GM21367 (cell line): ENCODE data around the gene CRKL.
"Not testable (repeated sequence)": the region's sequence is repeated elsewhere in the genome, so short reads cannot be mapped to it uniquely, and the experiment has no call there.

Experiments used
- ATAC-seq: cut with Tn5 transposase; IDR thresholded peaks from one replicate; pipeline ENCODE4 v1.9.1; 2021; ENCODE audit not compliant: unreplicated experiment

The CRKL gene

DNA sequence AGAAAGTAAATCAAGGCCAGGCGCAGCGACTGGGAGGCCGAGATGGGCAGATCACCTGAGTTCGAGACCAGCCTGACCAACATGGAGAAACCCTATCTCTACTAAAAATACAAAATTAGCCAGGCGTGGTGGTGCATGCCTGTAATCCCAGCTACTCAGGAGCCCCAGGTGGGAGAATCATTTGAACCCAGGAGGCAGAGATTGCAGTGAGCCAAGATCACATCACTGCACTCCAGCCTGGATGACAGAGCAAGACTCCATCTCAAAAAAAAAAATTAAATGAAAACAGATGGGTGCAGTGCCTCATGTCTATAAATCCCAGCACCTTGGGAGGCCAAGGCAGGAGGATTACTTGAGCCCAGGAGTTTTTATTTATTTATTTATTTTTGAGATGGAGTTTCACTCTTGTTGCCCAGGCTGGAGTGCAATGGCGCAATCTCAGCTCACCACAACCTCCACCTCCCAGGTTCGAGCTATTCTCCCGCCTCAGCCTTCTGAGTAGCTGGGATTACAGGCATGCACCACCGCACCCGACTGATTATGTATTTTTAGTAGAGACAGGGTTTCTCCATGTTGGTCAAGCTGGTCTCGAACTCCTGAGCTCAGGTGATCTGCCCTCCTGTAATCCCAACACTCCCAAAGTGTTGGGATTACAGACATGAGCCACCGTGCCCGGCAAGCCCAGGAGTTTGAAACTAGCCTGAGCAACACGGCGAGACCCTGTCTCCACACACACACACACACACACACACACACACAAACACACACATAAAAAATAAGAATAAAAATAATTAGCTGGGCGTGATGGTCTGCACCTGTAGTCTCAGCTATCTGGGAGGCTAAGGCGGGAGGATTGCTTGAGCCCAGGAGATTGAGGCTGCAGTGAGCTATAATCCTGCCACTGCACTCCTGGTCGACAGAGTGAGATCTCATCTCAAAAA, 15.8 kb upstream of the CRKL start:
- ATAC-seq, result not testable (repeated sequence)

DNA sequence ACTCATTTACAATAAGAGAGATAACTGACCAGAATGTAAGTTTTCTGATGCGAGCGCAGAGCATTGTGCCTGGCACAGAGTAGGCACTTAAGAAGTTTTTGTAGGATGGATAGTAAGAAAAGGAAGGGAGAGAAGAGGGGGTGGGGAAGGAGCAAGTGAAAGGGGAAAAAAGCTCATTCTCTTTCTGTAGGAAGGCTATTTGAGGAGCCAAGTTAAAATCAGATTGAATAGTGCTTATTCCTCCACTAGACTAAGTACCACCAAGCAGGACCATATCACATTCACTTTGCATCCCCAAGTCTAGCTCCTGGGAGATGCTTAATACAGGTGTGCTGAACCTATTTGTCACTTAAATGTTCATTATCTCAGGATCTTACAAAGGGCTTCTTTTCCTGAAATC, 14.1 kb upstream of the CRKL start:
- ATAC-seq, result no peak

DNA sequence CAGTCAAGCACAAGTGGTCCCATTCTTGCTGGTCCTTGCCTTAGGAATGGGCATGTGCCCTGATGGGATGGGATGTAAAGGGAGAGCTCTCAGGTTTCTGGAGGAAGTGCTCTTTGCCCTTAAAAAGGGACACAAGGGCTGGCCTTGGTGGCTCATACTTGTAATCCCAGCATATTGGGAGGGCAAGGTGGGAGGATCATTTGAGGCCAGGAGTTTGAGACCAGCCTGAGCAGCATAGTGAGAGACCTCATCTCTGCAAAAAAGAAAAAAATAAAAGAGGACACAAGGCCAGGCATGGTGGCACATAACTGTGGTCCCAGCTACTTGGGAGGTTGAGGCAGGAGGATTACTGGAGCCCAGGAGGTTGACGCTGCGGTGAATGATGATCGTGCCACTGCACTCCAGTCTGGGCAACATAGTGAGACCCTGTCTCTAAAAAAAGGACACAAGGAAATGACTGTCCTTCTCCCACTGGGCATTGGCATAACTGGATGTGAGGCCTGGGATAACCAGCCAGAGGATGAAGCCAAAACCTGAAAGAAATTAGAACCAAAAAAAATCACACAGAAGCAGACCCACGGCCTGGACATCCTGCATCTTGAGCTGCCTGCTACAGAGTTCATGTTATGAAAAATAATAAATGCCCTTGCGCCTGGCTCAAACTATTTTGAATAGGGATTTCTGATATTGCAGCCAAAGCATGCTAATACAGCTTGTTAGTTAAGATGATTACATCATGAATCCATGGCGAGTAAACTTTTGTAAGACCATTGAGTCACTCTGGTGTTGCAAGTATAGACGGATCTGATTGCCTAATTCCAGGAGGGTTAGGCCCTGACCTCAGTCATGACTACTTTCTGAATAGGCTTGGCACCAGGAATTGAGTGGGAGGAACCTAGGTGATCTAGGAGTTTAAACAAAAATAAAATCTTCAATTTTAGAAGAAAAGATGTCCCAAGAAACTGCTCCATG, 12.9 kb upstream of the CRKL start:
- ATAC-seq, result no peak

DNA sequence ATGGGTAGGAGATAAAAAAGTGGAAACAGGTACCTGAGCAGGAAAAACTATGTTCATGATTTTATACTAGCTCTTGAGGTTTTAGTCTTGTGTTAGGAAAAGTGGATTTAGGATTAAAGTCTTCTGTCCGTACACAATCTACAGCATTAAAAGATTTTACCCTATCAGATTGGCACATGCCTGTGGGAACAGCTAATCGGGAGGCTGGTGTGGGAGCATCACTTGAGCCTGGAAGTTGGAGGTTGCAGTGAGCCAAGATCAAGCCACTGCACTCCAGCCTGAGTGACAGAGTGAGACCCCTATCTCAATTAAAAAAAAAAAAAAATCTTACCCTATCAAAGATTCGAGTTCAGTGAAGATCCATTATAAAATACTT, 12.2 kb upstream of the CRKL start:
- ATAC-seq, result no peak

DNA sequence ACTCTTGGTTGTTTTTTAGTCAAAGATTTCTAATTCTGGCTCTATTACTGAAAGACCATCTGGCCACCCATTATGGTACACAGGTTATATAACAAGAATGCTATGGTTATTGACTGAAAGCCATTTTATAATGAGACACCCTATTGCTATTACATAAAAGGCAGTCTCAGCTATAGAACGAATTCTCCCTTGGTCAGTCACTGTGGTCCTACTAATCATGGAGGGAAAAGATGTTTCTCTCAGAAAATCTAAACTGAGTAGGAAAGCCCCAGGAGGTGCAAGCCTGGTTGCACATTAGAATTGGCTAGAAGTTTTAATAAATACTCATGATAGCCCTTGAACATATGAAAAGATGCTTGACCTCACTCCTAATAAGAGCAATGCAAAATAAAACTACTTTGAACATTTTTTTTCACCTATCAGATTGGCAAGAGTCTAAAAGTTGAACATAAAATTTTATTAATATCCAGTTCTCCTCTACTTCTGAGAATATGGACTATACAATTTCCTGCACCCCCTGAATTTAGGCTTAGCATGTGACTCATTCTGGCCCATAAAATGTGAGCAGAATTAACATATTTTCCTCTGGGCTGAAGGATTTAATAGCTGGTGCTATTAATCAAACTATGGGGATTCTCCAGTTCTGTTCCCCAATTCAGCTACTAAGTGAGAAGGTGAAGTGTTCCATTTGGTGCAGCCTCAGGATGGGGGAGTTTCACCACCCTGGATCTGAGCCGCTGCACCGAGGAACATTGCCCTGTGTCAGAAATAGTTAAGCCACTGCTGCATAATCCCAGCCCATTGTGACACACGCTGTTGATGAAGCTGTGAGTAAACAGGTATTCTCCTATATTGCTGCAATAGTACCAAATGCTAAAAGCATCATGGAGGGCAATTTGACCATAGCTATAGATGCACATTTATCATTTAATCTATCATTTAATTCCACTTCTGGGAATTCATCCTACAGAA, 11.5 kb upstream of the CRKL start:
- ATAC-seq, result no peak

DNA sequence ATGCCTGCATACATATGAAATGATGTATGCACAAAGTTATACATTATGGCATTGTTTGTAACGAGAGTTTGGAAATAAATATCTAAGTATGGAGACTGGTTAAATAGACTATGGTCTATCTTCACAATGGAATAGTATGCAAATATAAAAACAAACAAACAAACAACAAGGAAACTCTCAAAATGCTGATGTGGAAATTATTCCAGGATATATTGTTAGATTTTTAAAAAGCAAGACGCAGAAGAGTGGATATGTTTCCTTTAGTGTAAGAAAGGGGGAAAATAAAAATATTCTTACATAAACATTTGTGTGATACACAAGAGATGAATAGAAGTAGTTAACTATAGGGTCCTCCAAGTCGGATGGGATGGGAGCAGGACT, 10.8 kb upstream of the CRKL start:
- no peak for ATAC-seq

DNA sequence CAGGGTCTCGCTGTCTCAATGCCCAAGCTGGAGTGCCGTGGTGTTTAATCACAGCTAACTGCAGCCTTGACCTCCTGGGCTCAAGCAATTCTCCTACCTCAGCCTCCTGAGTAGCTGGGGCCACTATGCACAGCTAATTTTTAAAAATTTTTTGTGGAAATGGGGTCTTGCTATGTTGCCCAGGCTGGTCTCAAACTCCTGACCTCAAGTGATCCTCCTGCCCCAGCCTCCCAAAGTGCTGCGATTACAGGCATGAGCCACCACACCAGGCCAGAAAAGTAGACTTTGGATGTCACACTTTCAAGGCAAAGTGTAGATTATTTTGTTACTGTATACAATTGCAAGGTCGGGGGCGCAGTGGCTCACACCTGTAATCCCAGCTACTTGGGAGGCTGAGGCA, 8.5 kb upstream of the CRKL start:
- not testable (repeated sequence) for ATAC-seq

DNA sequence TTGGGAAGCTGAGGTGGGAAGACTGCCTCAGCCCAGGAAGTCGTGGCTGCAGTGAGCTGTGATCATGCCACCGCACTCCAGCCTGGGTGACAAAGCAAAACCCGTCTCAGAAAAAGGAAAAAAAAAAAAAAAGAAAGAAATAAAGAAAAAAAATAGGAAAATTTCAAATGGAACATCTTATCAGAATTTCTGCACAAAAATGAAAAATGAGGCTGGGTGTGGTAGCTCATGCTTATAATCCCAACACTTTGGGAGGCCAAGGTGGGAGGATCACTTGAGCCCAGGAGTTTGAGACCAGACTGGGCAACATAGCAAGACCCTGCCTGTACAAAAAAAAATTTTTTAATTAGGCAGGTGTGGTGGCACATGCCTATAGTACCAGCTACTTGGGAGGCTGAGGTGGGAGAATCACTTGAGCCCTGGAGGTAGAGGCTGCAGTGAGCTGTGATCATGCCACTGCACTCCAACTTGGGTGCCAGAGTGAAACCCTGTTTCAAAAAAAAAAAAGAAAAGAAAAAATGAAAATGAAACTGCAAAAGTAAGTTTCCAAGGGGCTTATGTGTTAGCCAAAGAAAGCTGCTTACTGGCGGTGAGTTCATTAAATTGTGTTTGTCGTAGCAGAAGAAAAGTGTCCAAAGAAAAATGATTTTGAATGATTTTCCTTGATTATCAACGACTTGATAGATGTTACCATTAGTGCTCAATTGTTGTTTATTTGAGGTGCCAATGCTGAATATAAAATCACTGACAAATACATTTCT, 7.5 kb upstream of the CRKL start:
- no peak for ATAC-seq

DNA sequence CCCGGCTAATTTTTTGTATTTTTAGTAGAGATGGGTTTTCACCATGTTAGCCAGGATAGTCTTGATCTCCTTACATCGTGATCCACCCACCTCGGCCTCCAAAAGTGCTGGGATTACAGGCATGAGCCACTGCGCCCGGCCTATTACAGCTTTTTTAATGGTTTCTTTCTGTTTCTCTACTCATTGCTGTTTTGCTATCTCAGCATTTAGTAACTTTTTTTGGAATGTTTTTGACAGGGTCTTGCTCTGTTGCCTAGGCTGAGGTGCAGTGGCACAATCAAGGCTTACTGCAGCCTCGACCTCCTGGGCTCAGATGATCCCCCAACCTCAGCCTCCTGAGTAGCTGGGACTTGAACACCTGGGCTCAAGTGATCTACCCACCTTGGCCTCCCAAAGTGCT, 4.7 kb upstream of the CRKL start:
- no peak for ATAC-seq

DNA sequence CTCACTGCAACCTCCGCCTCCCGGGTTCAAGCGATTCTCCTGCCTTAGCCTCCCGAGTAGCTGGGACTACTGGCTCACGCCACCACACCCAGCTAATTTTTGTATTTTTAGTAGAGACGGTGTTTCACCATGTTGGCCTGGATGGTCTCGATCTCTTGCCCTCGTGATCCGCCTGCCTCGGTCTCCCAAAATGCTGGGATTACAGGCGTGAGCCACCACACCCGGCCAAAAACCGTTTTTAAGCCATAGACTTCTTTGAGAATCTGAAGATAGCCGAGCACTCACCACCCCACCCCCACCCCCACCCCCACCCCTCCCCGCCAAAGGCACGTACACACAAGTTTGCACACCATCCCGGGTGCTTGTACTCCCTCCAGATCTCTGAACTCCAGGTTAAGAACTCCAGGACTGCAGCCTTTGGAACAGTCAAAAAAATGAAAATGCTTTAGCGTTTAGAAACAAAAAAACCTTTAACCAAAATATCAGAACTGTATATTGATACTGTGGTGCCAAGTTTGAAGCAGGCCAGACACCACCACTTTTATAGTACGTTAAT, 1.5 kb downstream of the CRKL start:
- ATAC-seq, result no peak

DNA sequence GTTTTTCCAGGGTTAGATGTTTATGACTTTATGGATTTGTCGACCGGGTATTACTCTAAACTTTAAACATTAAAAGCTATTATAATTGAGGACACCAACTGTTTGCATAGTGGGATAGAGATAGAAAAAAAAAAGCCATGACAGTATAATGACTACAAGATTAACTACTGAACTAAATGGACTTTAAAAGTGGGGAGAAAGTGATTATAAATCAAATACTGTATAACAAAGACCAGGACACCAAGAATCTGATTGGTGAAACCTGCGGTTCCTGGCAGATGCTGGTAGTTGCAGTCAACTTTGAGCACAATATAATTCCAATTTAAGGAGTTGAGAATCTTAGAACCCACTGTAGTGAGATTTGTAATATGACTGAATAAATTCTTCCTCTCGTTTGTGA, 2.5 kb downstream of the CRKL start:
- ATAC-seq, result no peak

DNA sequence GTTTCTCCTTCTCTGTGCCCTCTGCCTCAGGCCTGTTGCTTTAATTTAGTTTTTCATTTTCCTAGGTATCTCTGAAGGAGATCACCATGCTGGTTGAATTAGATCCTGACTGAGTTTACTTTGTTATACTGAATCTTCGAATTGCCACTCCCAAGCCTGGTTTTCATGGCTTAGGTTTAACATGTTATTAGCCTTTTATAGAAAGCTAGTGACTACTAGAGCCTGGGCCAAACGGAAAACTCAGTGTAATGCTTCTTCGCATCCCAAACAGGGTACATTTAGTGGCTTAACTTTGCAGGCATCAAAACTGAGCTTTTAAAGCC, 3.6 kb downstream of the CRKL start:
- ATAC-seq, result no peak

DNA sequence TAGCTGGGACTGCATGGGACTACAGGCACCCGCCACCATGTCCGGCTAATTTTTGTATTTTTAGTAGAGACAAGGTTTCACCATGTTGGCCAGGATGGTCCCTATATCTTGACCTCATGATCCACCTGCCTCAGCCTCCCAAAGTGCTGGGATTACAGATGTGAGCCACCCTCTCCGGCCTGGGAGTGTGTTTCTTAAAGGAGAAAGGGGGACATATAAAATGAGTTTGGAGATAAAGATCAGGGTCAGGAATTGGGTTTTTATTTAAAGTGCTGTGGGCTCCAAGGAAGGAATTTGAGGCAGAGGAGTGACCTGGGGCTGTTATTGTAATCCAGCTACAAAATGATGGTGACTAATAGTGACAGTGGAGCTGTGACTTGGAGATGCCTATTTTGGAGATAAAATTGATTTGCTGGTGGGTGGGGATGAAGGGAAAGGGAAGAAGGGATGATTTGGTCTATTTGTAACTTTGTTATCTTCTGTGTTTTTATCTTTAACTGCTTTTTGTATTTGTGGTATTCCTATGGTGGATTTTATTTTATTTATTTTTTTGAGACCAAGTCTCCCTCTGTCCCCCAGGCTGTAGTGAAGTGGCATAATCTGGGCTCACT, 5.0 kb downstream of the CRKL start:
- ATAC-seq, result no peak

DNA sequence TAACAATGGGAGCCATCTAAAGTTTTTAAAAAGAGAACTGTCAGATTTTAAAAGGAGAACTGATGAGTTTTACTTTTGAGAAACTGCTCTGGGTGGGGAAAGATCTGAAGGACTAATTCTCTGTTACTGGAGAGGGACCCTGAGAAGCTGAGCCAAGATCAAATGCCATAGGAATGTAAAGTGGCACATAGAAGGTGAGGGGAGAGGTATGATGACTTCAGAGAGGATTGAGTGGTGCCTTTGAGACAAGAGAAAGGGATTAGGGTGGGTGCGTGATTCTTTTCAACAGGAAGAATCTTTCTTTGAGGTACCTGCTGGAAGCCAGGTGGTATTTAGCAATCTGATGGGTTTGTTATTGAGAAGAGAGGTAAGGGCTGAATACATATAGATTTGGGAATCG, 9.0 kb downstream of the CRKL start:
- ATAC-seq, result no peak

DNA sequence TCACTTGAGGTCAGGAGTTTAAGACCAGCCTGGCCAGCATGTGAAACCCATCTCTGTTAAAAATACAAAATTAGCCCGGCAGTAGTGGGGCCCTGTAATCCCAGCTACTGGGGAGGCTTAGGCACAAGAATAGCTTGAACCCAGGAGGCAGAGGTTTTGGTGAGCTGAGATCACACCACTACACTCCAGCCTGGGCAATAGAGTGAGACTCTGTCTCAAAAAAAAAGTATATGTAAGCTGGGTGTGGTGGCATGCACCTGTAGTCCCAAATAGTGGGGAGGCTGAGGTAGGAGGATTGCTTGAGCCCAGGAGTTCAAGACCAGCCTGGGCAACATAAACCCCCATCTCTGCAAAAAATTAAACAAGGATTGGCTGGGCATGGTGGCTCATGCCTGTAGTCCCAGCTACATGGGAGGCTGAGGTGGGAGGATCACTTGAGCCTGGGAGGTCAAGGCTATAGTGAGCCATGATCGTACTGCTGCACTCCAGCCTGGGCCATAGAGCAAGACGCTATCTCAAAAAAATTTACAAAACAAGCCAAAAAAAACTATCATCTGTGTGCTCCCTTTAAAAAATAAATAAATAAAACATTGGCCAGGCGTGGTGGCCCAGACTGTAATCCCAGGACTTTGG, 10.8 kb downstream of the CRKL start:
- no peak for ATAC-seq

DNA sequence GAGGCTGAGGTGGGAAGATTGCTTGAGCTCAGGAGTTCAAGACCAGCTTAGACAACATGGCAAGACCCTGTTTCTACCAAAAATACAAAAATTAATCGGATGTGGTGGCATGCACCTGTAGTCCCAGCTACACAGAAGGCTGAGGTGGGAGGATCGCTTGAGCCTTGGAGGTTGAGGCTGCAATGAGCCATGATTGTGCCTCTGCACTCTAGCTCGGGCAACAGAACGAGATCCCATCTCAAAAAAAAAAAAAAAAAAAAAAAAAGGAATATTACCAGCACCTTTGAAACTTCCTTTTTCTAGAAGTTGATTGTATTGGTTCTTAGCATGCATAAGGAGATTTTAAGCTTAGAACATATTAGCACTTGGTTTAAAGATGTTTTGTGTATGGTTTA, 11.4 kb downstream of the CRKL start:
- ATAC-seq, result no peak

DNA sequence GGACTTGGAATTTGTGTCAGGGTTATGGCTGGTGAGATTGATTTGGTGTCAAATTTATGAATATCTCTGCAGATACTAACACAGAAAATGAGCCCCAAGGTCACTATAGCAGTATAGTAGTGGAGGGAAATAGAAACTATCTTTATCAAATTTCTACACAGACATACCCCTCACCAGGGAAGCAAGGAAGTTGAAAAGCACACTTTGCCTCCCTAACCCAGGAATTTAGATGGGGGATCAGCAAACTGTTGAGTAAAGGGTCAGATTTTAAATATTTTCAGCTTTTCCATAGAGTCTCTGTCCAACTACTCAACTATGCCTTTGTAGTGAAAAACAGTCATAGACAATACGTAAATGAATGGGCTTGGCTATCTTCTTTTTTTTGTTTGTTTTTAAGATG, 12.8 kb downstream of the CRKL start:
- ATAC-seq, result no peak

DNA sequence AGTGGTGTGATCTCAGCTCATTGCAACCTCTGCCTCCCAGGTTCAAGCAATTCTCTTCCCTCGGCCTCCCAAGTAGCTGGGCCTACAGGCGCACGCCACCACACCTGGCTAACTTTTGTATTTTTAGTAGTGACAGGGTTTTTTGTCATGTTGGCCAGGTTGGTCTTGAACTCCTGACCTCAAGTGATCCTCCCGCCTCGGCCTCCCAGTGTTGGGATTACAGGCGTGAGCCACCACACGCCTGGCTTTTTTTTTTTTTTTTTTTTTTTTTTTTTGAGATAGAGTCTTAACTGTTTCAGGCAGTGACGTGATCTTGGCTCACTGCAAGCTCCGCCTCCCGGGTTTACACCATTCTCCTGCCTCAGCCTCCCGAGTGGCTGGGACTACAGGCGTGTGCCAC, 13.2 kb downstream of the CRKL start:
- not testable (repeated sequence) for ATAC-seq

DNA sequence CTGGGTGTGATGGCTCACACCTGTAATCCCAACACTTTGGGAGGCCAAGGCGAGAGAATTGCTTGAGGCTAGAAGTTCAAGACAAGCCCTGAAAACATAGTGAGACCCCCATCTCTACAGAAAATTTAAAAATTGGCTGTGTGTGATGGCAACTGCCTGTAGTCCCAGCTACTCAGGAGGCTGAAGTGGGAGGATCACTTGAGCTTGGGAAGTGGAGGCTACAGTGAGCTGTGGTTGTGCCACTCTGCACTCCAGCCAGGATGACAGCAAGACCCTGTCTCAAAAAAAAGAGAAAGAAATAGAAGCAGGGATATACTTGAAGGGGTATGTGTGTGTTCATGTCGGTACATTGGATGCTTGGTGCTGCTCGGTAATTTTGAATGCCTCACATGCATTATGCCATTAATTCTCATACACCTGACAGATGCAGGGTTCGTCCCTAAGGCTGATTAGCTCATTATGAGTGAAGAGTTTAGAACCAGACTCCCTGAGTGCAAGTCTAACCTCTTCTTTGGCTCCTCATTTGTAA, 14.0 kb downstream of the CRKL start:
- no peak for ATAC-seq
